Measurements from ENCODE around the gene ADNP. TPM values are rescaled to one million over a fixed set of nuclear protein-coding genes. Genes with fewer than 3 reads are reported as not detected.
"Not testable (repeated sequence)": the region's sequence is repeated elsewhere in the genome, so short reads cannot be mapped to it uniquely, and the experiment has no call there.

Gene ADNP
- total RNA-seq, 1 donor from 2014 or later: 75.4 TPM

GRCh38 chr20:50885068-50885467 is 46.2 kb downstream of the ADNP start:
- Histone ChIP-seq H3K27ac (no peak overlapping the region), H3K4me1 (no peaks in the 10 kb centered on the region), H3K9me3 (ENCODE audit: low read depth) (no peaks in the 10 kb centered on the region), H3F3A (ENCODE audit: low read depth) (peaks cover 64% of the 10 kb centered on the region), H3K9ac (no peak overlapping the region), H3K4me2 (no peak overlapping the region), H3K4me3 (no peak overlapping the region), H3K36me3 (peaks cover under 1% of the 10 kb centered on the region), H4K20me1 (ENCODE audit: low read depth) (peaks cover 21% of the 10 kb centered on the region), H3K27me3 (no peaks in the 10 kb centered on the region), H2AFZ (replicated peaks) (no peak overlapping the region), H3K79me2 (ENCODE audit: low read depth) (peaks cover 11% of the 10 kb centered on the region)
- H3K9me3 Mint-ChIP-seq: peaks cover 3% of the 10 kb centered on the region
- no peaks in the 10 kb centered on the region for H3K27me3 Mint-ChIP-seq (ENCODE audit: insufficient read depth, low read depth)
- no peak for DNase-seq (ENCODE audit: low spot score)
- H3K4me1 Mint-ChIP-seq: no peaks in the 10 kb centered on the region
- TF ChIP-seq EZH2phosphoT487 (IDR thresholded peaks at IDR 0.05) (no peak), EZH2 (IDR thresholded peaks at IDR 0.05) (no peak)
- TF ChIP-seq, protein P1, sequence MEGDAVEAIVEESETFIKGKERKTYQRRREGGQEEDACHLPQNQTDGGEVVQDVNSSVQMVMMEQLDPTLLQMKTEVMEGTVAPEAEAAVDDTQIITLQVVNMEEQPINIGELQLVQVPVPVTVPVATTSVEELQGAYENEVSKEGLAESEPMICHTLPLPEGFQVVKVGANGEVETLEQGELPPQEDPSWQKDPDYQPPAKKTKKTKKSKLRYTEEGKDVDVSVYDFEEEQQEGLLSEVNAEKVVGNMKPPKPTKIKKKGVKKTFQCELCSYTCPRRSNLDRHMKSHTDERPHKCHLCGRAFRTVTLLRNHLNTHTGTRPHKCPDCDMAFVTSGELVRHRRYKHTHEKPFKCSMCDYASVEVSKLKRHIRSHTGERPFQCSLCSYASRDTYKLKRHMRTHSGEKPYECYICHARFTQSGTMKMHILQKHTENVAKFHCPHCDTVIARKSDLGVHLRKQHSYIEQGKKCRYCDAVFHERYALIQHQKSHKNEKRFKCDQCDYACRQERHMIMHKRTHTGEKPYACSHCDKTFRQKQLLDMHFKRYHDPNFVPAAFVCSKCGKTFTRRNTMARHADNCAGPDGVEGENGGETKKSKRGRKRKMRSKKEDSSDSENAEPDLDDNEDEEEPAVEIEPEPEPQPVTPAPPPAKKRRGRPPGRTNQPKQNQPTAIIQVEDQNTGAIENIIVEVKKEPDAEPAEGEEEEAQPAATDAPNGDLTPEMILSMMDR (IDR thresholded peaks at IDR 0.05): no peak
- H3K4me3 Mint-ChIP-seq: no peak overlapping the region
- H3K27ac Mint-ChIP-seq: no peak overlapping the region
- peaks cover 33% of the 10 kb centered on the region for H3K36me3 Mint-ChIP-seq

GRCh38 chr20:50883856-50884255 is 47.4 kb downstream of the ADNP start:
- H2AFZ ChIP-seq (replicated peaks): no peak overlapping the region
- H4K20me1 ChIP-seq (ENCODE audit: low read depth): peaks cover 10% of the 10 kb centered on the region
- H3K4me1 Mint-ChIP-seq: no peaks in the 10 kb centered on the region
- no peak overlapping the region for H3K27ac Mint-ChIP-seq
- no peak for DNase-seq (ENCODE audit: low spot score)
- H3K79me2 ChIP-seq (ENCODE audit: low read depth): peaks cover 2% of the 10 kb centered on the region
- H3K4me1 ChIP-seq: no peaks in the 10 kb centered on the region
- H3K9ac ChIP-seq: no peak overlapping the region
- H3K9me3 ChIP-seq (ENCODE audit: low read depth): no peaks in the 10 kb centered on the region
- no peak overlapping the region for H3K4me3 ChIP-seq
- no peak overlapping the region for H3K4me3 Mint-ChIP-seq
- H3K27me3 Mint-ChIP-seq (ENCODE audit: insufficient read depth, low read depth): no peaks in the 10 kb centered on the region
- no peak overlapping the region for H3K27ac ChIP-seq
- H3K27me3 ChIP-seq: no peaks in the 10 kb centered on the region
- peaks cover 52% of the 10 kb centered on the region for H3F3A ChIP-seq (ENCODE audit: low read depth)
- H3K9me3 Mint-ChIP-seq: peaks cover 3% of the 10 kb centered on the region
- H3K4me2 ChIP-seq: no peak overlapping the region
- peaks cover 24% of the 10 kb centered on the region for H3K36me3 Mint-ChIP-seq
- TF ChIP-seq EZH2 (IDR thresholded peaks at IDR 0.05): no peak
- TF ChIP-seq, protein P1 (IDR thresholded peaks at IDR 0.05): no peak
- TF ChIP-seq EZH2phosphoT487 (IDR thresholded peaks at IDR 0.05): no peak
- no peaks in the 10 kb centered on the region for H3K36me3 ChIP-seq

GRCh38 chr20:50881759-50882424 is 49.3 kb downstream of the ADNP start:
- H3K36me3 Mint-ChIP-seq: peaks cover 11% of the 10 kb centered on the region
- not testable (repeated sequence) for H4K20me1 ChIP-seq (ENCODE audit: low read depth); H3K4me2 ChIP-seq; H3K27me3 ChIP-seq; H3K4me1 Mint-ChIP-seq; H3K9me3 Mint-ChIP-seq; H3K4me1 ChIP-seq; H3K4me3 Mint-ChIP-seq; H2AFZ ChIP-seq (replicated peaks); H3K27ac ChIP-seq; H3K27ac Mint-ChIP-seq; DNase-seq (ENCODE audit: low spot score); H3K9me3 ChIP-seq (ENCODE audit: low read depth); H3K79me2 ChIP-seq (ENCODE audit: low read depth); H3K4me3 ChIP-seq; H3K27me3 Mint-ChIP-seq (ENCODE audit: insufficient read depth, low read depth); H3K9ac ChIP-seq; H3K36me3 ChIP-seq
- H3F3A ChIP-seq (ENCODE audit: low read depth): peaks cover 32% of the 10 kb centered on the region
